Measurements from ENCODE around the gene SNRK.

SNRK gene

GRCh38 chr3:43270078-43270477 lies 16.3 kb upstream of the SNRK start:
- DNase-seq, result no peak

DNA sequence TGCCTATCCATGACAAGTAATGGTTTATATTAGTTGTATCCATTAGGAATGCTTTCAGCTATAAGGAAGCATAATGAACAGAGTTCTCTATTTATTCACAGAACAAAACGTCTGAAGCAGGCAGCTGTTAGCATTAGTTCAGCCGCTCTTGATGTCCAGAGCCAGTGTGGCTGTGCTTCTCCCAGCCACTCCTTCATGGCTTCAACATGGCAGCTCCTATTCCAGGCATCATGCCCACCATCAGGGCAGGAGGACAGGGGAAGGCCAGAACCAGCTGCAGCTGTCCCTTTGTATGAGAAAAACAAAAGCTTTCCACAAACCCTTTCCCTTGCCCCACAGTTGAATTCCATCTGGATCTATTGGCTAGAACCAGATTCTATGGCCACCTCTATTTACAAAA lies 12.9 kb upstream of the SNRK start:
- DNase-seq, result peak in 1 of 2 donors; percentile 4

DNA sequence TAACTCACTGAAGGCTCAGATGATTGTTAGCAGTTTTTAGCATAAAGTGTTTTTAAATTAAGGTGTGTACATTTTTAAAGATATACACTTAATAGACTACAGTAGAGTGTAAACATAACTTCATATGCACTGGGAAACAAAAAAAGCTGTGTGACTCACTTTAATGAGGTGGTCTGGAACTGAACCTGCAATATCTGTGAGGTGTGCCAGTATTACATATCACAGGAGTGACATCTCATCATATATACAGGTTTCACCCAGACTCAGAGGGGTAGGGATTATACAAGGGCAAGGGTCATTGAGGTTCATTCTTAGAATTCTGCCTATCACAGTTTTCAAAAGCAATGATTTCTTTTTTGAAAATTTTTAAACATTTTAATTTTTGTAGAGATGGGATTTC lies 7.3 kb upstream of the SNRK start:
- DNase-seq, result no peak

DNA sequence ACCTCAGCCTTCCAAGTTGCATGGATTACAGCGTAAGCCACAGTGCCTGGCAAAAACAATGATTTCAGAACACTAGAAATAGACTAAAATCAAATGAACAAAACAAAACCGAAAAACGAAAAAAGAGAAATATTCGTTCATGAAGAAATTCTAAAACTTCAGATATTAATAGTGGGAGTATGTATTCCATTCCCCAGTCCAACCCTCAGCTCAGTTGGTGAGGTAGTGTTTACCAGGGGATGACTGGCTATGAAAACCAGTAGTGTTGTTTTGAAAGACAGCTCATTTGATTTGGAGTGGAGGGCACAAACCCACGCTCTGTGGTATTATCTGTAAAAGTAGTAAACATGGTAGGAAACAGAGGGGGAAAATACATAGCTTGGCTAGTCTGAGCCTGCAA lies 6.8 kb upstream of the SNRK start:
- DNase-seq, result no peak

GRCh38 chr3:43281020-43281419 lies 5.3 kb upstream of the SNRK start:
- DNase-seq, result no peak

DNA sequence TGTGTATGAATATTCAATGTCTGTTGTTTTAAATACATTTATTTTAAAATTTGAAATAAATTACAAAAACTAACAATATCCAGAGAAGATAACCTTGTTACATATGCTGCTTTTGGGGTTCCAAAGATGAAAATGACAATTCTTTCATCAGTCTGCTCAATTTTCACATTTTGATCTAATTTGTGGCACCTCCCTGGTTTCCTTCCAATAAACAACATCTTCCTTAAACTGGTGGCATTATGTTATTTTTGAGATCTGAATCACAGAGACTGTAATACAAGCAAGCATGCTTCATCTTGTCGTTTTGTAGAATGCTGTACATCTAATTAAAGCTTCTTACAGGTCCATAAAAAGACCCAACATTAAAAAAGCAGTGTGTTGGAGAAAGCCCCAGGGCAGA lies 2.2 kb upstream of the SNRK start:
- no peak for DNase-seq

DNA sequence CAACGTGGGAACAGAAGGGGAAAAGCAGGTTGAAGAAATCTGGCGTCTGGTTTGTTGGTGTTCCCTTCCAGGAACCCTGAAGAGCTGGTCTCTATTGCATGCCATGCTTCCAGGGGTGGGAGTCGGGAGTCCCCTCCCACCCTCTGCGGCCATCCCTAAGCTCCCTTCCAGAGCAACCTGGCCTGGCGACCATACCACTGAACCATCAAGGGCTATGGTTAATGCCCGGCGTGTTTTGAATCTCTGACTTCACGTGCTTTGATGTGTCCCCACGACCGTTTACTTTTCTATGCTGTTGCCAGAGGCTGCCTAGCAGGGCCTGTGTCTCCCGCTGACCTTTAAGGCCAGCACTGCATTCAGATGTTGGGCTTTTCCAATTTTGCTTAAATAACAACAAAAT lies 696 bp upstream of the SNRK start:
- no peak for DNase-seq

DNA sequence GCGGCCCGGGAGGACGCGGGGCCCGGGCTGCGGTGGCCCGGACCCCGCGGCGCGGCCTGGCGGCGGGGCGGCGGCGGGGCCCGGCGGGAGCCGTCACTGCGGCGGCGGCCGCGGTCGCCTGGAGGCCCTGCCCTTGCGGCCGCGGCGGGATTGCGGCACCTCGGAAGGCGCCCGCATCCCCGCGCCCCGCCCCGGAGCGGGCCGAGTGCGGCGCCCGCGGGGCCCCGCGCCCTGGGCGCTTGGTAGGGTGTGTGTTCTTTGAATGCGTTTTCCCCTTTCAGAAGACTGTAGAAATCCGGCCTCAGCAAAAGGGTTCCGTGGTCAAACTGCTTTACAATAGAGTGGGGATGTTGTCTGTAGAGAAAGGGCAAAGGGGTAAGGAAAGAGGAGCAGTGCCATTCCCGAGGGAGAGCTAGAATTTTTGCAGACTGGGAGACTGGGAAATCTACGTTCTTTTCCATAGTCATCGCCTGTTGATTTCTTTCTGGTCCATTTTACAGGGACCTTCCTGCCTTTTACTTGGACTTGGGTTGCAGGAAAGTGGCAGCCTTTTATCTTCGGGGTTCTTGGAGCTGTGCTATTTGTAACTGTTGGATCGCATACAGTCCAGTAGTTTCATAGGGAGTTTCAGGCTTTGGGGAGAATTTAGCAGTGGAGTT lies 630 bp downstream of the SNRK start:
- peak; percentile 34 to 36 for DNase-seq

GRCh38 chr3:43287500-43287873 lies 1.1 kb downstream of the SNRK start:
- no peak for DNase-seq

GRCh38 chr3:43288366-43288765 lies 2.0 kb downstream of the SNRK start:
- no peak for DNase-seq

- DNase-seq, result no peak
Observed at GRCh38 chr3:43288850-43289249, 2.5 kb downstream of the SNRK start.

DNA sequence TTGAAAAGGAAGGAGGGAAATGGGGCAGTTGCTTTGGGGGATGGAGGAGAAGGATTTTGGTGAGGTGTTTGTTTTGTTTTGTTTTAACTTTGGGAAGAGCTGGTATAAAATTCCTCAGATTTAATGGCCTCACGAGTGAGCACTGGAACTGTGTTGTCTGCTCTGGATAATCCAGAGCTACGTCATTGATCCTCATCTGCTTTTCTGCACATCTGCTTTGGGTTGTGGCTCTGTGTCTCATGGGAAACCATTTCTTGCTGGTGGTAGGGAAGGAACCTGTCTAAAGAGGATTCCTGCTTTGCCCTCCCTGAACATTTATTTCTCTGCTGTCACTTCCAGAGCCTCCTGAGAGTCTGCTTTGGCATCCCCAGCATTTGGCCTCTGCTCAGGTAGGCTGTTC lies 3.1 kb downstream of the SNRK start:
- DNase-seq, result no peak

DNA sequence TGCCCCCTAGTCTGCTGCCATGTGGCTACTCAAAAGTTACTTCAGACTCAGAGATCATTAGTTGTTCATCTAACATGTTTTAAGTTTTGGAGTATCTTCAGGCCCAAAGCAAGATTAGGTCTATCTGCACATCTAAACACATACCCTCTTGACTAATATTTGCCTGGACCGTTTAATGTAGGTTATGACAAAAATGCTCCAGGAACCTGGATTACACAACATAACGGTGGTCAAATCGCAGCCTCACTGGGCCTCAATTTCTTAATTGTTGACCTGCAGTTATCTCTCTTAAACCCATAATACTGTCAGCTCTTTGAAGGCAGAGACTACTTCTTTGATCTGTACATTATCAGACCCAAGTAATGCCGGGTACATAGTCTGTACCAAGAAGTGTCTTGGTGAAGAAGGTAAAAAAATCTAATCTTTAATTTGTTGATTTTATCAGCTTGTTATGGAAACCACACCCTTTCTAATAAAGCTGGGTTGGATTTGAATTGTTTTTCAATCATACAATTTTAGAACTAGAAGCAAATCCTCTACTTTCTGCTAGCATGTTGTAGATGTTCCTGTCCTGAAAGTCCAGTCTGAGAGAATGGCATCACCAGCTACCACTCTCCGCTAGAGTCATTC lies 3.6 kb downstream of the SNRK start:
- DNase-seq, result no peak

- no peak for DNase-seq
Observed at GRCh38 chr3:43290956-43291355, 4.6 kb downstream of the SNRK start.

DNA sequence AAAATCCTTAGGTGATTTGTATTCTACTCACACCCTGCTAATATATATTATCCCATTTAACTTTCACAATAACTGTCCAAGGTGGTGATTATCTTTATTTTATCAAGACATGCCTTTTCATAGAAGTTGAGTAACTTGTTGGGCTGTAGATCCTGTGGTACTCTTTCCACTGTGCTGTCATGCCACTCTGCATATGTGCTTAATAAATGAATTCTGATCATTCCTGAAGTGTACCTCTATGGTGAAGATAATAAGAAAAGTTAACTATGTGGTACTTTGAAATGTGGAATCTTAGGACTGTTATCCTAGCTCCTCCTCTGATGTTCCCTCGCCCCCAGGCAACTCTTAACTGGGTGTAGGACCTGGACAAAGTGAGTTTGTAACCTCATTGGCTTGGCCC lies 5.2 kb downstream of the SNRK start:
- DNase-seq, result no peak

DNA sequence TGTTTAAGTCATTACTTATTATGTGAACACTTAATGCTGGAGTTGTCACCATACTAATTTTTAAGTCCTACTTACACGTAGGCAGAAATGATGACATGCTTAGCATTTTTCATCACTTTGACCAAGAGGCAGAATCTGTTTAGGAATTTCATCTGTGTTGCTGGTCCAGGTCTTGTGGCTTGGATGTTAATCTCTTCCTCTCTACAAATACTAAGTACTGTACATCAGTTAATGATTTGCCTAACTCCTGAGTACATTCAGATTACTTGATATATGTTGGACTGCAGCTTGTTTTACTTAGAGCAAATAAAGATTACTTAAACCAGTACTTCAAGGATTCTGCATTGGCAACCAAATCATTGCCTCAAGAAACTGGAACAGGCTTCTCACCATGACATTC lies 8.6 kb downstream of the SNRK start:
- no peak for DNase-seq

- peak; percentile 40 to 44 for DNase-seq
Observed at GRCh38 chr3:43296565-43296964, 10.2 kb downstream of the SNRK start.

DNA sequence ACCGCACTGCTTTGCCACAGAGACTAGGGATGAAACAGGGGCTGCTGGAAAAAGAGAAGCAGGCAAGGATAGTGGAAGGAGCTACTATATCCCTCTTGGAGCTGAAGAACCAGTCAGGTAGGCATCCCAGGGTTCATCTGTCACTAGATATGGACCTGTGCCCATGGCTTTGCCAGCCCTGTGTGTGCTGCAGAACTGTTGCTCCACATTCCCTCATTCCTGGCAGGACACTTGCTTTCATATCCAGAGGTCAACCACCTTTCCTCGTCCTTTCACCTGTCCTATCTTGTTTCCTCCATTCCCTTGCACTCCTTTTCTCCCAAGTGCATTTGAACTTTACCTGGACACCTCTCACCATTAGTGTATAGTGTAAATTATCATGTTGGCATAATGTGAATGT lies 12.0 kb downstream of the SNRK start:
- DNase-seq, result no peak

DNA sequence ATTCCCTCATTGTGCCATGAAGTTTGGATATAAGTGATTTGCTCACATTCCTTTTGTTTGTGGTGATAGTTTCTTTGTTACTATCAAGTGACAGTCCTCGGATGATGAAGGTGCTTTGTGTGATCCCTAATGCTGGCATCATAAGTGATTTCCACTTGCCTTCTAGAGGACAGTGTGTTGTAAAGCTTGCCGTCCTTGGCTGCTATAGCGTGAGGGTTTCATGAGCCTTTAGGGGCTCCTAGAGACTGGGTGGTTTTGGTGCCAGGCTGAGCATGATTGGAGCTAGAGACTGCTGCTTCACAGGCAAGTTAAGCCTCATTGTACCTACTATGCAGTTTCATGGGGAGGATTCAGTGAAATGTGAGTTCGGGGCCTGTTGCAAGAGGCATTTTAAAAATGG lies 12.4 kb downstream of the SNRK start:
- DNase-seq, result no peak

DNA sequence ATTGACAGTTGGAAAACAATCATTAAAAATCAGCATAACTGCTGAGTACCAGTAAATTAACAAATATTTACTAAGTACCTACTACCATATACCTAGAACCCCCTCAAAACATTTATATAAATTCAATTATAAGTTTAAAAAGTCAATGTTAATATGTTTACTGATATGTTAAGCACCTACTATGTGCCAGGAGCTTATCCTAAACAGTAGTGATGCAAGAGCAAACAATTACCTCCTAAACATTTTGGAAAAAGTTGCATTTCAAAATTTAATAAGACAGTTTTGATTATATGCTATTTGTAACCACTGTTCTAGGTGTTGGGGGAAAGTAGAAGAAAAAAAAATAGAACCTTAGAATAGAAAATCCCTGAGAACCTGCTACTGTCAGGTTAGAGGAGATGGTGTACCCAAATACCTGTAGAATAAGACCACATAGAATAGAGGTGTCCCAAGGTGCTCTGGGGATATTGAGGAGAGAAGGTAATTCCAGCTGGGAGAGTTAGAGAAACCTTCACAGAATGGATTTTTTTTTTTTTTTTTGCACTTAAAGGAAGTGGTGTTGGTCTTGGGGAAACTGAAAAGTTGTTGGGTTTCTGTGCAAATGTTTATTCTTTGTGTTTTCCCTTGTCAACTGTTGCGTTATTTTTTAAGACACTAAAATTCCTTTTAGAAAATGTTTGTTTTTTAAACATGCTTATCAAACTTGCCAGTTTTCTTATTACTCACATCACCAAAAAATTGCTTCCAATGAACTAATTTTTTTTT lies 16.0 kb downstream of the SNRK start:
- DNase-seq, result no peak

DNA sequence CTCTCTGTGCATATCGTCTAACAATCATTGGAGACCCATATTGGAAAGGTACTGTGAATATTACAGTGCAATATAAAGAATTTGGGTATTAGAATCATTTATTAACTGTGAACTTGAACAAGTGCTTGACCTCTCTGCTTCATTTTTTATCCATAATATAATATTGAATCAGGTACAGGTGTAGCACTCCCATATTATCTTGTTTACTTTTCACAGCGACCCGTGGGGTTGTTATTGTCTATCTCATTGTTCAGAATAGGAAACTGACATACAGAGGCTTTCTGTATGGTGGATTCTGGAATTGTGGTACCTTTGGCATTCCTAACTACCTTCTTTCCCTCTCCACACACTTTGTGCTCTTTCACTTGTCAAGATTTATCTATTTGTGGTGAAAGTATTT lies 17.8 kb downstream of the SNRK start:
- no peak for DNase-seq

DNA sequence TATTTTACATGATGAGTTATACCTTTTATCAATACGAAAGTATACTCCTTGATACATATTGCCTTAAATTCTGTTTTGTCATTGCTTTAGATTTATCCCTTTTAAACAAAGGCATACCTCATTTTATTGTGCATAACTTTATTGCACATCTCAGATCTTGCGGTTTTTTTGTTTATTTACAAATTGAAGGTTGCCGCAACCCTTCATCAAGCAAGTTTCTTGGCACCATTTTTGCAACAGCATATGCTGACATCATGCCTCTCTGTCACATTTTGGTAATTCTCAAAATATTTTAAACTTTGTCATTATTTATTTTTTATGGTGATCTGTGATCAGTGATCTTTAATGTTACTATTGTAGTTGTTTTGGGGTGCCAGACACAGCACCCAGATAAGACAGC lies 20.9 kb downstream of the SNRK start:
- DNase-seq, result no peak

GRCh38 chr3:43307649-43308048 lies 21.3 kb downstream of the SNRK start:
- no peak for DNase-seq
